Neural cell (in vitro differentiated cells): ENCODE results near the gene GOLGA6D. TPM values are rescaled to one million over a fixed set of nuclear protein-coding genes. Genes with fewer than 3 reads are reported as not detected.

Experiments
- H2AFZ ChIP-seq: fragments of 200-600, 300-800 bp; sonication (generic), shearing (Covaris generic); 2 replicates; pipeline ENCODE4 v1.6.0; 2014; ENCODE audit warnings: low read depth, mild to moderate bottlenecking, antibody characterized with exemption, low read length, moderate library complexity
- H3F3A ChIP-seq: fragments of 200-600 bp; shearing (Covaris generic); 2 replicates; pipeline ENCODE4 v1.6.1; 2016; ENCODE audit warnings: mild to moderate bottlenecking, moderate library complexity, mixed read lengths, antibody characterized with exemption, low read length; ENCODE audit not compliant: insufficient read depth, poor library complexity, severe bottlenecking
- H3K27ac ChIP-seq: fragments of 200-600, 300-800 bp; sonication (generic), shearing (Covaris generic); 2 replicates; pipeline ENCODE4 v1.5.1; 2014; ENCODE audit warnings: mild to moderate bottlenecking, low read length, moderate library complexity
- H3K27me3 ChIP-seq: fragments of 300-800, 200-600 bp; sonication (generic), shearing (Covaris generic); 2 replicates; pipeline ENCODE4 v1.6.0; 2014; ENCODE audit warnings: mild to moderate bottlenecking, low read depth, low read length, moderate library complexity; ENCODE audit not compliant: insufficient read depth
- H3K36me3 ChIP-seq: fragments of 300-800, 200-600 bp; sonication (generic), shearing (Covaris generic); 2 replicates; pipeline ENCODE4 v1.5.1; 2014; ENCODE audit warnings: mild to moderate bottlenecking, antibody characterized with exemption, low read length, moderate library complexity; ENCODE audit not compliant: insufficient read depth
- H3K4me2 ChIP-seq: fragments of 300-800, 200-600 bp; sonication (generic), shearing (Covaris generic); 2 replicates; pipeline ENCODE4 v1.6.0; 2014; ENCODE audit warnings: mild to moderate bottlenecking, low read length
- H3K4me3 ChIP-seq: fragments of 300-800, 200-600 bp; sonication (generic), shearing (Covaris generic); 2 replicates; pipeline ENCODE4 v1.5.1; 2014; ENCODE audit warnings: mild to moderate bottlenecking, low read length, moderate library complexity
- H3K79me2 ChIP-seq: fragments of 200-600 bp; shearing (Covaris generic); replicated peaks from 2 replicates; pipeline ENCODE4 v1.6.0; 2014; ENCODE audit warnings: mild to moderate bottlenecking, low read length, moderate library complexity; ENCODE audit not compliant: insufficient read depth
- H3K9ac ChIP-seq: fragments of 300-800, 200-600 bp; sonication (generic), shearing (Covaris generic); 2 replicates; pipeline ENCODE4 v1.6.1; 2016; ENCODE audit warnings: mild to moderate bottlenecking, low read length, mixed read lengths
- H3K9me2 ChIP-seq: fragments of 200-600 bp; shearing (Covaris generic); 2 replicates; pipeline ENCODE4 v1.6.1; 2016; ENCODE audit warnings: mild to moderate bottlenecking, low read length, mixed read lengths; ENCODE audit not compliant: insufficient read depth
- H3K9me3 ChIP-seq: fragments of 200-600, 300-800 bp; sonication (generic), shearing (Covaris generic); 2 replicates; pipeline ENCODE4 v1.6.1; 2016; ENCODE audit warnings: mild to moderate bottlenecking, mixed run types, low read length, moderate library complexity, mixed read lengths
- H4K20me1 ChIP-seq: fragments of 200-600 bp; shearing (Covaris generic); 2 replicates; pipeline ENCODE4 v1.6.1; 2016; ENCODE audit warnings: mild to moderate bottlenecking, mixed run types; ENCODE audit not compliant: insufficient read depth
- CTCF ChIP-seq: fragments of 450-650 bp; IDR thresholded peaks from 2 replicates; pipeline ENCODE4 v1.5.1; 2014; ENCODE audit warnings: antibody characterized with exemption, mild to moderate bottlenecking, moderate library complexity; ENCODE audit not compliant: poor library complexity, severe bottlenecking
- EP300 ChIP-seq: fragments of 450-650 bp; conservative IDR thresholded peaks from 2 replicates; pipeline ENCODE4 v1.6.1; 2014; ENCODE audit warnings: antibody characterized with exemption, mild to moderate bottlenecking, moderate library complexity; ENCODE audit not compliant: poor library complexity, severe bottlenecking
- EZH2 ChIP-seq: fragments of 200-600, 300-800 bp; shearing (Covaris generic), sonication (generic); IDR thresholded peaks from 2 replicates; pipeline ENCODE4 v1.6.1; 2014; ENCODE audit warnings: antibody characterized with exemption, low read length, borderline replicate concordance, mild to moderate bottlenecking; ENCODE audit not compliant: insufficient read depth, poor library complexity, severe bottlenecking
- MXI1 ChIP-seq: fragments of 450-650 bp; conservative IDR thresholded peaks from 2 replicates; pipeline ENCODE4 v1.6.1; 2014; ENCODE audit warnings: antibody characterized with exemption, mild to moderate bottlenecking; ENCODE audit not compliant: poor library complexity, severe bottlenecking
- POLR2AphosphoS5 ChIP-seq: IDR thresholded peaks from 2 replicates; pipeline ENCODE4 v1.6.1; 2012
- RAD21 ChIP-seq: fragments of 450-650 bp; conservative IDR thresholded peaks from 2 replicates; pipeline ENCODE4 v1.6.1; 2014; ENCODE audit warnings: antibody characterized with exemption, mild to moderate bottlenecking, moderate library complexity
- REST ChIP-seq: IDR thresholded peaks from 2 replicates; pipeline ENCODE4 v1.6.1; 2012; ENCODE audit warnings: borderline replicate concordance
- SMC3 ChIP-seq: fragments of 450-650 bp; conservative IDR thresholded peaks from 2 replicates; pipeline ENCODE4 v1.6.1; 2014; ENCODE audit warnings: antibody characterized with exemption, mild to moderate bottlenecking, moderate library complexity; ENCODE audit not compliant: poor library complexity
- TAF1 ChIP-seq: IDR thresholded peaks from 2 replicates; pipeline ENCODE4 v1.6.1; 2012; ENCODE audit warnings: low read depth
- polyA plus RNA-seq: library from polyadenylated mRNA; depleted of rRNA; stranded (reverse); fragments of >200 nt; gene quantifications from 2 replicates; pipeline ENCODE4 v1.2.3, GENCODE V29; 2014

Gene GOLGA6D
- polyA plus RNA-seq, 1 donor from 2014 or later: not detected

GRCh38 chr15:75321711-75322110 is 39.1 kb downstream of the GOLGA6D start:
- Histone ChIP-seq H3K27ac (no peak overlapping the region), H3K9me2 (no peaks in the 10 kb centered on the region), H3K36me3 (no peaks in the 10 kb centered on the region), H3K9ac (no peak overlapping the region), H3K9me3 (no peaks in the 10 kb centered on the region), H2AFZ (no peak overlapping the region), H3K27me3 (no peaks in the 10 kb centered on the region), H3K79me2 (no peaks in the 10 kb centered on the region), H4K20me1 (no peaks in the 10 kb centered on the region), H3K4me3 (no peak overlapping the region), H3K4me2 (no peak overlapping the region), H3F3A (no peaks in the 10 kb centered on the region)
- TF ChIP-seq TAF1: no peak
- TF ChIP-seq POLR2AphosphoS5: no peak
- no peak for TF ChIP-seq EP300
- no peak for TF ChIP-seq EZH2
- TF ChIP-seq SMC3: no peak
- no peak for TF ChIP-seq RAD21
- TF ChIP-seq CTCF: no peak
- no peak for TF ChIP-seq REST
- TF ChIP-seq MXI1: no peak

DNA sequence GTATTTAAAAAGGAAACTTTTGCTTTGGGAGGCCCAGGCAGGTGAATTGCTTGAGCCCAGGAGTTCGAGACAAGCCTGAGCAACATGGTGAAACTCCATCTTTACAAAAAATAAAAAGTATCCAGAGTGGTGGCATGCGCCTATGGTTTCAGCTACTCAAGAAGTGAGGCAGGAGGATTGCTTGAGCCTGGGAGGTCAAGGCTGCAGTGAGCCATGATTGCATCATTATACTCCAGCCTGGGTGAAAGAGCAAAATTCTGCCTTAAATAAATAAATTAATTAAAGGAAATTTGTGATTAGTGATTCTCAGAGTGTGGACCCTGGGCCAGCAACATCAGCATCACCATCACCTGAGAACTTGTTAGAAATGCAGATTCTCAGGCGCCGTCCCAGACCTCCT is 43.3 kb downstream of the GOLGA6D start:
- H3K9me2 ChIP-seq: no peaks in the 10 kb centered on the region
- H3K4me2 ChIP-seq: no peak overlapping the region
- H3K79me2 ChIP-seq: no peaks in the 10 kb centered on the region
- H3K36me3 ChIP-seq: no peaks in the 10 kb centered on the region
- TF ChIP-seq RAD21 (no peak), EP300 (no peak), MXI1 (no peak), POLR2AphosphoS5 (no peak), EZH2 (no peak), TAF1 (no peak), CTCF (no peak), SMC3 (no peak), REST (no peak)
- no peaks in the 10 kb centered on the region for H3K27me3 ChIP-seq
- no peak overlapping the region for H3K9ac ChIP-seq
- no peaks in the 10 kb centered on the region for H3F3A ChIP-seq
- H3K9me3 ChIP-seq: no peaks in the 10 kb centered on the region
- no peak overlapping the region for H3K4me3 ChIP-seq
- H3K27ac ChIP-seq: no peak overlapping the region
- H4K20me1 ChIP-seq: no peaks in the 10 kb centered on the region
- no peak overlapping the region for H2AFZ ChIP-seq
